ENCODE data around the gene ZNF639.

The ZNF639 gene

DNA sequence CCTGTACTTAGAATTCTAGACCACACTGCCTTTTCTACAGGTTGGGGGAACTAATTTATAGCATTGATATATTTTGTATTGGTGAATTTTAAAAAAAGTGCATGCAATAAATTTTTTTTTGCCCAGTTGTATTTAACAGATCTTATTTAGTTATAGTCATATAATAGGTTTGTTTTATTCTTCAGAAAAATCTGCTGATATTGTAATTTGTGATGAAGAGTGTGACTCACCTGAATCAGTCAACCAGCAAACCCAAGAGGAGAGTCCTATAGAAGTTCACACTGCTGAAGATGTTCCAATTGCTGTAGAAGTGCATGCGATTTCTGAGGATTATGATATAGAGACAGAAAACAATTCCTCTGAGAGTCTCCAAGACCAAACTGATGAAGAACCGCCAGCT lies 10.3 kb downstream of the ZNF639 start:
- DNase-seq (ENCODE audit: insufficient read length, low spot score) (no peak), FAIRE-seq (no peak)
- no peak for TF ChIP-seq POLR2A (IDR thresholded peaks at IDR 0.05; ENCODE audit: low read depth, low read length)

DNA sequence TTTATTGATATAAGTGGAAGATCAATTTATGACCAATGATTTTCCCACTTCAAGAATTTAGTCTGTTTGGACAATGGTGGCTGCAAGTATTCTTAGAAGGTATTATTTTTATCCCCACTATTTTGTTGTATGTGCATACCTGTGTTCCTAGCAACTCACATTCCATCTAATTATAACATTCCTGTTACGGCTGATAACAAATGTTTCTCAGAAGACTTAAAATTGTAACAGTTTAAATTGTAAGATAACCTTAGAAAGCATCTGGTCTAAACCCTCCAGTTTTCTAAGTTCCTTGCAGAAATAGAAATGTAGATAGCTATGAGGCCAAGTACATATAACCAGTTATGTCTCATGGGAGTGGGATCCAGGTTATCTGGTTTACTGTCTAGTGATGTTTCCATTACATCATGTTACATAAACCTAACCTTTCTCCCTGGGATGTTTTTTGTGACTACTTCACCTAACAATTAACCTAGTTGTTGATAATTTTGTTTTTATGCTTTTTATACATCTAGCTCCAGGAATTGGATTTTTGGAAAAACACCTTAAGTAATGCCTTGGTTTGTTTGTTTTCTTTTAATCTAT lies 13.6 kb downstream of the ZNF639 start:
- no peak for TF ChIP-seq POLR2A (IDR thresholded peaks at IDR 0.05; ENCODE audit: low read depth, low read length)
- no peak for DNase-seq (ENCODE audit: insufficient read length, low spot score)
- peak; percentile 57 for FAIRE-seq

DNA sequence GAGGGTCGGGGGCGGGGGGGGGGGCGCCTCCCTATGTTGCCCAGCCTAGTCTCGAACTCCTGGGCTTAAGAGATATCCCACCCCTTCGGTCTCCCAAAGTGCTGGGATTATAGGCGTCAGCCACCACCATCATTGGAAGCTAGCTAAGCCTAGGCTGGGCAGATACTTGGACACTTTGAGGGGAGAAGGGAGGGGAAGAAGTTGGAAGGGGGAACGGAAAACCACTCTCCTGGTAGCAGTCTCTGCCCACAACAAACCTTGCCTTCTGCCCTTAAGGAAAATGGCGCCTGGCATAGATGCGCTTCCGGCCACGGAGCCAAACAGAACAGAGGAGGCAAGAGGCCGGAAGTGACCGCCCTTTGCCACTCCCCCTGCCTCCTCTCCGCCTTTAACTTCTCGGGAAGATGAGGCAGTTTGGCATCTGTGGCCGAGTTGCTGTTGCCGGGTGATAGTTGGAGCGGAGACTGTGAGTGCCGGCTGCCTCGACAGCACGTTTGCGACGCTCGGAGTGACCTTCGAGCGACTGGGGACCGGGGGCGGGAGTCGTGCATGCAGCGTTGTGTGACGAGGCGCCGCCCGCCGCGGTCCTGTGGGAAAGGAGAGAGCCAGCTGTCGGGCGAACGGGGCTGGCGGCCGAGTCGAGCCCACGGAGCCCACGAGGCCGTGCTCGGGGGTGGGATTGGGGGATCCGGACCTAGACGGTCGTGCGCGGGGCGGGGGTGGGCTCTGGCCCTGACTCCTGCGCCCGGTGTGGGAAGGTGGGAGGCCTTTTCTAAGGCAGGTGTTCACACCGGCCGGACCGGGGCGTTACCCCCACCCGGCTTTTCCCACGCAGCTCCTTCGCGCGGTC lies 24.7 kb downstream of the ZNF639 start, which contains the start of gene MFN1:
MFN1 (plus strand) TSS at position 365 of the 850 bp plus-strand sequence. CDS start 1,143 bp downstream, outside the sequence.
- DNase-seq (ENCODE audit: insufficient read length, low spot score) (peak; percentile 91), FAIRE-seq (peak; percentile 100)
- peak; percentile 79 for TF ChIP-seq POLR2A (IDR thresholded peaks at IDR 0.05; ENCODE audit: low read depth, low read length)

DNA sequence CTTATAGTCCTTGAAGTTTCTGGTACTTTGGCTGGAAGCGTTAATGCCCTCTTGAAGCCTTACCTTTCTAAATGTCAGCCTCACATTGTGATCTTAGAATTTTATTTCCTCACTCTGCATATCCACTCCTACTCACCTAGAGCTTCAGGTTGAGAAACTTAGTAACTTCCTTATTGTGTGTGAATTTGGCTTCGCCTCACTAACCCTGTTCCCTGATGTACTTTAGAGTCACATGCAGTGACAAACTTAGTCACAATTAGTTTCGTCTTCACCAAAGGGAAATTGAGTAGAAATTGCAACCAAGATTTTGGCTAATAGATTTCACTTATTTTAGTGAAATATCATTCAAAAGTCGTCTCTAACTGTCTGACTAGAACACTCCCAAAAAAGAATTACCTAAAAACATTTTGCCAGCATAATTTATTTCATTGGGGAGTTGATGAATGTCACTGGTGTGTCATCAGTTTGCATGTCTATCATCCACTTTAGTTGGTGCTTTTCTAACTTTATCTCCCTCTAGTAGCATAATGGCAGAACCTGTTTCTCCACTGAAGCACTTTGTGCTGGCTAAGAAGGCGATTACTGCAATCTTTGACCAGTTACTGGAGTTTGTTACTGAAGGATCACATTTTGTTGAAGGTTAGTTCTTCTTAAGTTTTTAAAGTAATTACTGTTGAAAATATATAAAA lies 25.6 kb downstream of the ZNF639 start:
- FAIRE-seq (no peak), DNase-seq (ENCODE audit: insufficient read length, low spot score) (no peak)
- no peak for TF ChIP-seq POLR2A (IDR thresholded peaks at IDR 0.05; ENCODE audit: low read depth, low read length)

DNA sequence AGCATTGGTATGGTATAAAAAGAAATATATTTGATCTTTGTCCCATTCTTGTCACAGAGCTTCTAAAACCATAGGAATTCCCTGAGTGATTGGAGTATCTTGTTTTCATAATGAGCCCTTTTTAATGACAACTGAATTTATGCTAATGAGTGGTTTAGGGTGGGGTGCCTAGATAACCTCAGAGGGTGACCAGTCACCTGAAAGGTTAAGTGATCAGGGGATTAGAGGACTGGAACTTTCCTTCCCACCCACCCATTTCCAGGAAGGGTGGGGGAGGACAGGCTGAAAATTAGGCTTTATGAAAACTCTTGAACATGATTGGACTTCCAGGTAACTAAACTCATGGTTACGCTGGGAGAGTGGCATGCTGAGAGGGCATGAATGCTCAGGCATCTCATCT lies 33.2 kb downstream of the ZNF639 start:
- FAIRE-seq: no peak
- no peak for TF ChIP-seq POLR2A (IDR thresholded peaks at IDR 0.05; ENCODE audit: low read depth, low read length)
- no peak for DNase-seq (ENCODE audit: insufficient read length, low spot score)

DNA sequence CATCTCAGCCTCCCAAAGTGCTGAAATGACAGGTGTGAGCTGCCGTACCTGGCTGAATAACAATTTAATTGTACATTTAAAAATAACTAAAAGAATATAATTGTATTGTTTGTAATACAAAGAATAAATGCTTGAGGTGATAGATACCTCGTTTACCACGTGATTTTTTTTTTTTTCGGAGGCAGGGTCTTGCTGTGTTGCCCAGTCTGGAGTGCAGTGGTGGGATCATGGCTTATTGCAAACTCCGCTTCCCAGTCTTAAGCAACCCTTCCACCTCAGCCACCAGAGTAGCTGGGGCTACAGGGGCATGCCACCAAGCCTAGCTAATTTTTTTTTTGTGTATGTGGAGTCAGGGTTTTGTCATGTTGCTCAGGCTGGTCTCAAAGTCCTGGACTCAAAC lies 40.5 kb downstream of the ZNF639 start:
- no peak for FAIRE-seq
- DNase-seq (ENCODE audit: insufficient read length, low spot score): no peak
- TF ChIP-seq POLR2A (IDR thresholded peaks at IDR 0.05; ENCODE audit: low read depth, low read length): no peak

DNA sequence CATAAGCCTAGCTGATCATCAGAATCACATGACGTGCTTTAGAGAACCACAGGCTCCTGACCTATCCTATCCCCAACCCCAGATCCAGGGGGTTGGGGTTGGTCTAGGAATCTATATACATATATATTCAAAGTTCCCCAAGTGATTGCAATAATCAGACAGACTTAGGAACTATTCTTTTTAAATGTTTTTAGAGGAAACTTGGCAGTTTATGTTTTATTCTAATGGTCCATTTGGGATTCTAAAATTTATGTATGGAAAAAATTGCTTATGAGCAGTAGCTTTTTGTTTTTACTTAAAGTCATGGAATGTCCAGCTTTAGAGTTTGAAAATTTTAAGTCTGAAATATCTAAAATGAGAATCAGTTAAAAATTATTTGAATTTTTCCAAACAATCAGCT lies 46.8 kb downstream of the ZNF639 start:
- FAIRE-seq (no peak), DNase-seq (ENCODE audit: insufficient read length, low spot score) (no peak)
- no peak for TF ChIP-seq POLR2A (IDR thresholded peaks at IDR 0.05; ENCODE audit: low read depth, low read length)

DNA sequence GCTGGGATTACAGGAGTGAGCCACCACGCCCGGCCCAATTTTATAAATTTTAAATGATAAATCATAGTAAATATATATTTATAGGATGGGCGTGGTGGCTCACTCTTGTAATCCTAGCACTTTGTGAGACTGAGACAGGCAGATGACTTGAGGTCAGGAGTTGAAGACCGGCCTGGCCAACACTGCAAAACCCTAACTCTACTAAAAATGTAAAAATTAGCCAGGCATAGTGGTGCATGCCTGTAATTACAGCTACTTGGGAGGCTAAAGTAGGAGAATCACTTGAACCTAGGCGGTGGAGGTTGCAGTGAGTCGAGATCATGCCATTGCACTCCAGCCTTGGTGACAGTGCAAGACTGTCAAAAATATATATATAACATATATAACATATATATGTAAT lies 51.1 kb downstream of the ZNF639 start:
- DNase-seq (ENCODE audit: insufficient read length, low spot score): no peak
- no peak for TF ChIP-seq POLR2A (IDR thresholded peaks at IDR 0.05; ENCODE audit: low read depth, low read length)

DNA sequence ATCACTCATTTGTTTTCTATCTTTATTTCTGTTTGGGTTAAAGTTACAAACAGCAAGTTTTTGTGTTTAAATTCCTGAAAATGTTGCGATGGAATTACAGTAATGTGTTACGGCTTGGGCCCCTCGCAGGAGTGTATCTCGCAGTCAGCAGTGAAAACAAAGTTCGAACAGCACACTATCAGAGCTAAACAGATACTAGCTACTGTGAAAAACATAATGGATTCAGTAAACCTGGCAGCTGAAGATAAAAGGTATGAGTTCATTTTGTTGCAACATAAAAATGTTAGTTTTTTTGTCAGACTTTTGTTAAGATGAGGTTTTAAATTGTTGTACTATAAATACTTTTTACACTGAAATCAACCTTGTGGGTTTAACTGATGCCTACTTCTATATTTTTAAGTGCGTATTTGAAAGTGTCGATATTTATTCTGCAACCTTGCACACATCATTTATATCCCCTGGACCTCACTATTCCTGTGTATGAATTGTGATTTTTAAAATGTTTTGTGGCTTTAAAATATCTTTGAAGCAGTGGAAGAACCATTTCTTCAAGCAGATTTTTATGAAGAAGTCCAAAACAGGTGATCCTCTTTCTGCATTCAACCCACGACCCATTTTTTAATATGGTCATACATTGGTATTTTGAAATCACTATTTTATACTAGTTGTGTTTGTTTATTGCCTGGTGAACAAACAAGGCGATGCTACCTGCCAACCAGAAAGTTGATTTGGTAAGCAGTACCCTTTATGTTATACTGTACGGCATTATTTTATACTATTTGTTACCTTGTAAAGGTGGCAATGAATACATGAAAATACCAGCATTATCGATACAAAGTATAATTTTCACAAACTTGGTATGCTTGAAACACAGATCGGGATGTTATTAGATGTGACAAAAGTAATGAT lies 52.5 kb downstream of the ZNF639 start:
- FAIRE-seq (peak; percentile 61), DNase-seq (ENCODE audit: insufficient read length, low spot score) (no peak)
- no peak for TF ChIP-seq POLR2A (IDR thresholded peaks at IDR 0.05; ENCODE audit: low read depth, low read length)

More for the DNA sequence above, 51.1 kb downstream of the ZNF639 start:
- FAIRE-seq: no peak

DNA sequence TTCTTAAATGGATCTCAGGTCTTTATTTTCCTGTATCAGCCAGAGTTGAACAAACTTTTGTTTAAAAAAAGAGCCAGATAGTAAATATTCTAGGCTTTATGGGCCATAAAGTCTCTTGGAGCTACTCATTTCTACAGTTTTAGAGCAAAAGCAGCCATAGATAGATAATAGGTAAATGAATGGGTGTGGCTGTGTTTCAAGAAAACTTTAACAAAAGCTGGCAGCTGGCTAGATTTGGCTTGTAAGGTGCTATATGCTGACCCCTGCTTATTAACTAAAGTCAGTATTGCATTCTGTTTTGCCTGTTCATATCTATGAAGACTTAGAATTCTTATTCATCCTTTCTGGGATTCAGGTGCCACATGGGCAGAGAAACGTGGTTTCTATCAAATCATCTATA lies 53.6 kb downstream of the ZNF639 start:
- TF ChIP-seq POLR2A (IDR thresholded peaks at IDR 0.05; ENCODE audit: low read depth, low read length): no peak
- DNase-seq (ENCODE audit: insufficient read length, low spot score) (no peak), FAIRE-seq (peak; percentile 33)
